ENCODE measurements around the gene TRAPPC4. TPM values are rescaled to one million over a fixed set of nuclear protein-coding genes. Genes with fewer than 3 reads are reported as not detected.
A peak's percentile ranks its signal among the peaks of the same experiment; 100 is the strongest.
"Not testable (repeated sequence)": the region's sequence is repeated elsewhere in the genome, so short reads cannot be mapped to it uniquely, and the experiment has no call there.

Gene TRAPPC4, protein sequence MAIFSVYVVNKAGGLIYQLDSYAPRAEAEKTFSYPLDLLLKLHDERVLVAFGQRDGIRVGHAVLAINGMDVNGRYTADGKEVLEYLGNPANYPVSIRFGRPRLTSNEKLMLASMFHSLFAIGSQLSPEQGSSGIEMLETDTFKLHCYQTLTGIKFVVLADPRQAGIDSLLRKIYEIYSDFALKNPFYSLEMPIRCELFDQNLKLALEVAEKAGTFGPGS
- 49.2 and 51.4 TPM in 2 replicates for total RNA-seq (2021)
- Bru-seq, nascent RNA: percentile 71 among the genes with signal in this experiment
- percentile 73 among the genes with signal in this experiment for BruChase-seq, experiment 1, labeled RNA remaining after a 2-hour chase
- percentile 85 among the genes with signal in this experiment for BruChase-seq, experiment 2, labeled RNA remaining after a 6-hour chase
- long read RNA-seq, transcript TRAPPC4-214 (5 exons, 1,759 nt): major isoform, 80 of 87 reads
- long read RNA-seq, partial matches to known transcripts: 0 of 87 reads
- long read RNA-seq, other reads (novel, unspliced or antisense): 3 of 87 reads

DNA sequence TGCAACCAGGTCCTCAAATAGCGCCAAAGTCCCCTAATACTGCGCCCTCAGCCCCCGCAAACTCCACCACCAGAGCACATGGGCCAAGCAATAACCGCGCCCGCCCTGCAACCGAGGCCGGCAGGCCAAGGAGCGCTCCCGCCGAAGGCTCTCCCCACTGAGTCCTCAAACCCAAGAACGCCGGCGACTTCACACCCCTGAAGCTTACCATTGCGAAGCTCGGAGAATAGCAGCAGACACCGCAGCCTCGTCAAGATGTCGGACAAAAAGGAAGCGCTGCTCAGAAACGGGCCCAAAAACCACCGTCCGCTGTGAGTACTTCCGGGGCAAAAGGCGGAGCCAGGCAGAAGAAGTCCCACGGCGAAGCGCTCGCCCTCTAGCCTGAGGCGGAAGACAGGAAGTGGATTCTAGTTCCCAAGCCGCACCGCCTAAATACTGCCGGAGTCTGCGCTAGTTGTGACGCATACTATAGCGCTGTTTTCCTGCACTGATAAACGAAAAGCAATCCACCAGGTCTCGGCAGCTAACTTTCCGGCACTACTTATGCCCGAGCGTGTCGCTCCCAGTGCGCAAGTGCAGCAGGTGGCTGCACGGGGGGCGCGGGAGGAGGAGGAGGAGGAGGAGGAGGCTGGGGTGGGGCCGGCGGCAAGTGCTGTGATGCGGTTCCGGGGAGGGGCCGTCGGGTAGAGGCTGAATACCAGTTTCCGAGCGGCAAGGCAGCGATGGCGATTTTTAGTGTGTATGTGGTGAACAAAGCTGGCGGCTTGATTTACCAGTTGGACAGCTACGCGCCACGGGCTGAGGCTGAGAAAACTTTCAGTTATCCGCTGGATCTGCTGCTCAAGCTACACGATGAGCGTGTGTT is at the start of gene TRAPPC4, which contains the start of gene RPS25:
Gene TRAPPC4 (plus strand): TSS at position 693 of the 865 bp plus-strand sequence. CDS start 30 bp downstream, at position 723.
Gene RPS25 (minus strand): TSS at position 270 of the 865 bp plus-strand sequence. CDS start 59 bp downstream, at position 211.
- intact Hi-C loops (cut with micrococcal nuclease; ENCODE audit: unreplicated experiment): loop anchor here (2.0 to 5.0 kb wide), 3 partner anchors 90 to 304 kb away; no protein-coding TSS in a partner anchor
- Histone ChIP-seq H3K4me3 (peak within 1 kb of the TSS; percentile 98), H3K79me2 (ENCODE audit: low read depth) (peaks cover 74% of the 10 kb centered on the region), H3K27ac (peak within 1 kb of the TSS; percentile 78), H2AFZ (peak within 1 kb of the TSS; percentile 82), H3K27me3 (ENCODE audit: insufficient read depth, low read depth) (no peaks in the 10 kb centered on the region), H3K9me2 (ENCODE audit: insufficient read depth) (no peaks in the 10 kb centered on the region), H3K36me3 (ENCODE audit: low read depth) (peaks cover 55% of the 10 kb centered on the region), H3K4me1 (replicated peaks; ENCODE audit: insufficient read depth) (peaks cover 36% of the 10 kb centered on the region), H3K4me2 (peak within 1 kb of the TSS; percentile 97), H4K20me1 (ENCODE audit: insufficient read depth) (peaks cover 35% of the 10 kb centered on the region), H3F3A (ENCODE audit: insufficient read depth, low read depth) (peaks cover 68% of the 10 kb centered on the region), H3K9me3 (ENCODE audit: insufficient read depth, low read depth) (no peaks in the 10 kb centered on the region)
- ChIA-PET POLR2A (ENCODE audit: unreplicated experiment) (interaction anchor here (0.7 to 1.2 kb wide), 5 partner anchors 20 to 396 kb away, joined by 3 to 14 read pairs (median 7); no protein-coding TSS in a partner anchor), CTCF (no interaction called here)
- peak; percentile 89 to 96 for DNase-seq
- TF ChIP-seq EZH2 (IDR thresholded peaks at IDR 0.05; ENCODE audit: low read depth): no peak
- TF ChIP-seq, protein P1, sequence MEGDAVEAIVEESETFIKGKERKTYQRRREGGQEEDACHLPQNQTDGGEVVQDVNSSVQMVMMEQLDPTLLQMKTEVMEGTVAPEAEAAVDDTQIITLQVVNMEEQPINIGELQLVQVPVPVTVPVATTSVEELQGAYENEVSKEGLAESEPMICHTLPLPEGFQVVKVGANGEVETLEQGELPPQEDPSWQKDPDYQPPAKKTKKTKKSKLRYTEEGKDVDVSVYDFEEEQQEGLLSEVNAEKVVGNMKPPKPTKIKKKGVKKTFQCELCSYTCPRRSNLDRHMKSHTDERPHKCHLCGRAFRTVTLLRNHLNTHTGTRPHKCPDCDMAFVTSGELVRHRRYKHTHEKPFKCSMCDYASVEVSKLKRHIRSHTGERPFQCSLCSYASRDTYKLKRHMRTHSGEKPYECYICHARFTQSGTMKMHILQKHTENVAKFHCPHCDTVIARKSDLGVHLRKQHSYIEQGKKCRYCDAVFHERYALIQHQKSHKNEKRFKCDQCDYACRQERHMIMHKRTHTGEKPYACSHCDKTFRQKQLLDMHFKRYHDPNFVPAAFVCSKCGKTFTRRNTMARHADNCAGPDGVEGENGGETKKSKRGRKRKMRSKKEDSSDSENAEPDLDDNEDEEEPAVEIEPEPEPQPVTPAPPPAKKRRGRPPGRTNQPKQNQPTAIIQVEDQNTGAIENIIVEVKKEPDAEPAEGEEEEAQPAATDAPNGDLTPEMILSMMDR (conservative IDR thresholded peaks at IDR 0.05): no peak
- no TSS peak for BruUV-seq (replicated peaks)

GRCh38 chr11:118969508-118969907 is 49.1 kb upstream of the TRAPPC4 start:
- H3K4me1 ChIP-seq (replicated peaks; ENCODE audit: insufficient read depth); BruUV-seq (replicated peaks); CTCF ChIA-PET: not testable (repeated sequence)

DNA sequence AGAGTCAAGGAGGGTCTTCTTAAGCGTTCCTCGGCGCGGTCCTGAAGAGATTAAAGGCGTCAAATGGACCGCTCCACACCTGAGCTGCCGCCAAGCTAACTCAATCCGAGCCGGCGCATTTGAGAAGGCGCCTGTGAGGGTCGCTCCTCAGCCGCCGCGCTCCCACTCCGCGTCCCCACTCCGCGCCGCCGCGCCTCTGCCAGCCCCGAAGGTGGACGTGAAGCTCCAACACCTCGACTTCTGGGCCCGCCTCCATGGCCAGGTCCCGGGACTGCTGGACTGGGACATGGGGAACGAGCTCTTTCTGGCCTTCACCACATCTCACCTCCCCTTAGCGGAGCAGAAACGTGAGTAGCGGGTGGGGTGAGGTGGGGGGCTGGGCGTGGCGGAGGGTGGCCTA is 46.9 kb upstream of the TRAPPC4 start, which contains the start of gene FOXR1:
Gene FOXR1 (plus strand): TSS at position 116 of the 400 bp plus-strand sequence. CDS start 171 bp downstream, at position 287.
- BruUV-seq (replicated peaks): no TSS peak
- no peak within 1 kb of the TSS for H3K4me2 ChIP-seq
- H3K27ac ChIP-seq: no peak within 1 kb of the TSS
- no peak for DNase-seq
- no peaks in the 10 kb centered on the region for H3K27me3 ChIP-seq (ENCODE audit: insufficient read depth, low read depth)
- H3K4me1 ChIP-seq (replicated peaks; ENCODE audit: insufficient read depth): no peaks in the 10 kb centered on the region
- TF ChIP-seq EZH2 (IDR thresholded peaks at IDR 0.05; ENCODE audit: low read depth): no peak
- TF ChIP-seq, protein P1 (conservative IDR thresholded peaks at IDR 0.05): no peak
- no peaks in the 10 kb centered on the region for H3K9me2 ChIP-seq (ENCODE audit: insufficient read depth)
- no peaks in the 10 kb centered on the region for H3K79me2 ChIP-seq (ENCODE audit: low read depth)
- no peaks in the 10 kb centered on the region for H3K9me3 ChIP-seq (ENCODE audit: insufficient read depth, low read depth)
- ChIA-PET CTCF (no interaction called here), POLR2A (ENCODE audit: unreplicated experiment) (no interaction called here)
- H3K4me3 ChIP-seq: no peak within 1 kb of the TSS
- no peak within 1 kb of the TSS for H2AFZ ChIP-seq
- intact Hi-C loops (cut with micrococcal nuclease; ENCODE audit: unreplicated experiment): no loop called here
- H3F3A ChIP-seq (ENCODE audit: insufficient read depth, low read depth): no peaks in the 10 kb centered on the region; the same call in 1 of the 2 replicates
- H3K36me3 ChIP-seq (ENCODE audit: low read depth): no peaks in the 10 kb centered on the region
- H4K20me1 ChIP-seq (ENCODE audit: insufficient read depth): no peaks in the 10 kb centered on the region

More at GRCh38 chr11:118969508-118969907, 49.1 kb upstream of the TRAPPC4 start:
- H3F3A ChIP-seq (ENCODE audit: insufficient read depth, low read depth); POLR2A ChIA-PET (ENCODE audit: unreplicated experiment); H2AFZ ChIP-seq; H3K27me3 ChIP-seq (ENCODE audit: insufficient read depth, low read depth); DNase-seq; H3K9me2 ChIP-seq (ENCODE audit: insufficient read depth); intact Hi-C loops (cut with micrococcal nuclease; ENCODE audit: unreplicated experiment); H3K4me2 ChIP-seq; H3K36me3 ChIP-seq (ENCODE audit: low read depth); H3K79me2 ChIP-seq (ENCODE audit: low read depth); H4K20me1 ChIP-seq (ENCODE audit: insufficient read depth); H3K4me3 ChIP-seq; H3K27ac ChIP-seq; H3K9me3 ChIP-seq (ENCODE audit: insufficient read depth, low read depth): not testable (repeated sequence)
